Stimulated activated memory B cell treated with anti-CD40 and anti-IgM and Interleukin-4, amounts not matched to agents 10 μg/mL and 1 μg/mL and 100 μg/mL, for 72 hours (primary cell): ENCODE measurements around the gene SOX12.

Source experiments
- ATAC-seq: fragments of 150-1000 bp; cut with Tn5 transposase; 2 replicates; pipeline ENCODE4 v1.10.0; 2021
- H3K27ac Mint-ChIP-seq: one replicate; pipeline ENCODE4 v1.8.0; 2022; ENCODE audit warnings: mild to moderate bottlenecking, mixed read lengths
- H3K27me3 Mint-ChIP-seq: one replicate; pipeline ENCODE4 v1.8.0; 2022; ENCODE audit warnings: mixed read lengths
- H3K36me3 Mint-ChIP-seq: one replicate; pipeline ENCODE4 v1.8.0; 2022; ENCODE audit warnings: mixed read lengths
- H3K4me1 Mint-ChIP-seq: one replicate; pipeline ENCODE4 v1.8.0; 2022; ENCODE audit warnings: mixed read lengths
- H3K4me3 Mint-ChIP-seq: one replicate; pipeline ENCODE4 v1.8.0; 2022; ENCODE audit warnings: mild to moderate bottlenecking, moderate library complexity, mixed read lengths
- H3K9me3 Mint-ChIP-seq: one replicate; pipeline ENCODE4 v1.8.0; 2022; ENCODE audit warnings: mixed read lengths

Gene SOX12

DNA sequence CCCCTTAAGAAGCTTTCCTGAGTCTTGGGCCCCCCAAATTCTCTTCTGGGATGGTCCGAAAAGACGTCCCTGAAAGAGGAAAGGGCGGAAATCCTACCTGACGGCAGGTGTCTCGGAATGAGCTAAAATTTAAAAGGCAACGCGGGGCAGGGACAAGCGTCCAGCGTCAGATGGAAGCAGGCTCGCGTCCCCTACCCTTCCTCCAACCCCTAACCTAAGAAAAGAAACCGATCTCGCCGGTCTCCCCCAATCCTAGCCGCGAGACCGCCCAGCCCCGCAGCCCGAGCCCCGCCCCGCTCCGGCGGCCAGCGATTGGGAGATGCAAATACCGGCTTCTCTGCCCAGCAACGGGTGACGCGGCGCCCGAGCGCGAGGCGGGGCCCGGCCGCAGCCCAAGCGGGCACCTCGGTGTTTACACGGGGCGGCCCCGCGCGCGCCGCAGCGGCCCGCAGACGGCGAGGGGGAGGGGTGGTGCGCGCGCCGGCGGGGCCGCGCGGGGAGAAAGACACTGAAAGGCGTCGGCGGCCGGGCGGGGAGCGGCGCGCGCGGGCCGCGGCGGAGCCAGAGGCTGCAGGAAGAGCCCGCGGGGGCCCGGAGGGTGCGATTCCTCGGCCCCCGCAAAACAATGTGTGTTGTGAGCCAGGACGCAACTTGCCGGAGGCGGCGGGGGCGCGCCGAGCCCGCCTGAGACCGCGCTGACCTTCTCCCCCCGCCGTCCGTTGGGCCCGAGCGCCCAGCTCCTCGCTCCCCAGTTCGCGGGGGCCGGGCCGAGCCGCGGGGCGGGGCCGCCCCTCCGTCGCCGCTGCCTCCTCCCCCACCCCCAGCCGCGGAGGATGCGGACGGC, at the start of gene SOX12:
Gene SOX12 (plus strand): TSS at position 508 of the 844 bp plus-strand sequence. CDS start 373 bp downstream, outside the sequence.
- peak; percentile 86 for ATAC-seq
- no peaks in the 10 kb centered on the region for H3K27me3 Mint-ChIP-seq
- H3K4me1 Mint-ChIP-seq, result peaks cover 48% of the 10 kb centered on the region
- H3K36me3 Mint-ChIP-seq, result peaks cover 10% of the 10 kb centered on the region
- no peaks in the 10 kb centered on the region for H3K9me3 Mint-ChIP-seq
- peak within 1 kb of the TSS; percentile 93 for H3K4me3 Mint-ChIP-seq
- H3K27ac Mint-ChIP-seq, result peak within 1 kb of the TSS; percentile 85

DNA sequence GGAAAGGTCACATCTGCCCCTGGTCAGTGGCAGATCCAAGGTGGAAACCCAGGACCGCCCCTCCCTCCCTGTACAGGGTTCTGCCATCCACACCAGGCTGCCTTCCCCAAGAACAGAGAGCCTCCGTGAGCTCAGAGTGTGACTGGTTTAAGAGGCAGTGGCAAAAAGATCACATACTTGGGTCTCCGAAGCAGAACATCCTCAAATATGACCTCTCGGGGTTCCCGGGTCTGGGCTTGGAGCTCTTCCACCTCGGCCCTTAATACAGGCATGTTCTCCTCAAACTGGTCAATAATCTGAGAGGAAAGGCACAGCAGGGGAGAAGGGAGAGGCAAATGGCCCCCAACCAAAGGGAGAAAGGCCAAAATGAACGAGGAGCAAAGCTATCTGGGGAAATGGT, 49.6 kb upstream of the SOX12 start:
- H3K36me3 Mint-ChIP-seq, result peaks cover 18% of the 10 kb centered on the region
- H3K27ac Mint-ChIP-seq, result no peak overlapping the region
- no peaks in the 10 kb centered on the region for H3K27me3 Mint-ChIP-seq
- H3K4me3 Mint-ChIP-seq, result no peak overlapping the region
- H3K4me1 Mint-ChIP-seq, result peaks cover 5% of the 10 kb centered on the region
- peaks cover 2% of the 10 kb centered on the region for H3K9me3 Mint-ChIP-seq
- no peak for ATAC-seq

GRCh38 chr20:276620-277495, 48.5 kb upstream of the SOX12 start:
- H3K4me1 Mint-ChIP-seq, result peaks cover 5% of the 10 kb centered on the region
- H3K4me3 Mint-ChIP-seq, result no peak overlapping the region
- no peak for ATAC-seq
- no peaks in the 10 kb centered on the region for H3K27me3 Mint-ChIP-seq
- H3K27ac Mint-ChIP-seq, result no peak overlapping the region
- peaks cover 18% of the 10 kb centered on the region for H3K36me3 Mint-ChIP-seq
- peaks cover 2% of the 10 kb centered on the region for H3K9me3 Mint-ChIP-seq

DNA sequence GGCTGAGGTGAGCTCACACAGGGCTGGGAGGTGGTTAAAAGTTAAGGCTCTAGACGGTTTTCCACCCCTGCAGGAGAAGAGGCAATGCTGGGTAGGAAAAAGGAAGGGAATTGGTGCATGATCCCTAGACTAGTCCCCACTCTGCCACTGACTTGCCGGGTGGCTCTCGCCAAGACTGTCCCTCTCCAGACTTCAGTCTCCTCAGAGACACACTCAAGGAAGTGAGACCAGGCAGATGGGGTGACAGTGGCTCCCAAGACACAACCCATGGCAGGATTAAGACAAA, 47.9 kb upstream of the SOX12 start:
- no peak overlapping the region for H3K27ac Mint-ChIP-seq
- H3K4me3 Mint-ChIP-seq, result no peak overlapping the region
- no peaks in the 10 kb centered on the region for H3K27me3 Mint-ChIP-seq
- H3K9me3 Mint-ChIP-seq, result peaks cover 2% of the 10 kb centered on the region
- peaks cover 5% of the 10 kb centered on the region for H3K4me1 Mint-ChIP-seq
- no peak for ATAC-seq
- H3K36me3 Mint-ChIP-seq, result peaks cover 18% of the 10 kb centered on the region

GRCh38 chr20:278181-278580, 47.2 kb upstream of the SOX12 start:
- Mint-ChIP-seq H3K9me3 (peaks cover 2% of the 10 kb centered on the region), H3K27ac (no peak overlapping the region), H3K27me3 (no peaks in the 10 kb centered on the region), H3K36me3 (peaks cover 18% of the 10 kb centered on the region), H3K4me1 (peaks cover 5% of the 10 kb centered on the region), H3K4me3 (no peak overlapping the region)
- no peak for ATAC-seq

DNA sequence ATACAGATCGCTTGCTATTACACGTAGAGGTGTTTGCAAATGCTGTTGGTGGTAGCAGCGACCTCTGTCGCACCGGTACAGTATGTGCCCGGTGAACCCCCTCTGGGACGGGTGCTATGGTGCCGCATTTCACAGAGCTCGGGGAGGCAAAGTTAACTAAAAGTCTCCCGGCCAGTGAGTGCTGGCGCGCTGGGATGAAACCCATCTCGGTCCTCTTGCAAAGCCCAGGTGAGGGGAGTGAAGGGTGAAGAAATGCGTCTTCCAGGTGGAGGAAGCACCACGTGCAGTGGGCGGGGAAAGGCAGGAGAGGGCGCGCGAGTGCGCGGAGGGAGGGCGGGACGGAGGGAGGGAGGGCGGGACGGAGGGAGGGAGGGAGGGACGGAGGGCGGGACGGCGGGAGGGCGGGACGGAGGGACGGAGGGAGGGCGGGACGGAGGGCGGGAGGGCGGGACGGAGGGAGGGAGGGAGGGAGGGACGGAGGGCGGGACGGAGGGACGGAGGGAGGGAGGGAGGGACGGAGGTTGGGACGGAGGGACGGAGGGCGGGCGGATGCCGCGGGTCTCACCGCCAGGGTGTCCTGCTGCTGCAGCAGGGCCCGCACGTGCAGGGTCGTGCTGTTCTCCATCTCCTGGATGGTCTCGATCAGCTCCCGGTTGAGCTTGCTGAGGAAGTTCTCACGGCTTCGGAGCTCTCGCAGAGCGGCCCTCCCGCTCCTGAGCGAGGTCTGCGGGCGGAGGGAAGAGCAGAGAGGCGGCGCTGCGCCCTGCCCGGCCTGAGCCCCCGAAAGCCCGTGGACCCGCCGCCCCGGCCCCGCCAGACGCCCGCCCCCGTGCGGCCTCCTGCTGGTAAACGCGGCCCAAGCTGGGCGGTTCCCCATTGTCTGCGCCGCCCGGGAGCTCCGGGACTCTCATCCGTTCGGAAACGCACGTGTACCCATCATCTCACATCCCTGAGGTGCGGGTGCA, 46.5 kb upstream of the SOX12 start:
- peak overlapping the region; percentile 58 for H3K4me3 Mint-ChIP-seq
- H3K27me3 Mint-ChIP-seq, result no peaks in the 10 kb centered on the region
- peaks cover 5% of the 10 kb centered on the region for H3K4me1 Mint-ChIP-seq
- peak; percentile 60 for ATAC-seq
- peaks cover 22% of the 10 kb centered on the region for H3K36me3 Mint-ChIP-seq
- H3K9me3 Mint-ChIP-seq, result peaks cover 2% of the 10 kb centered on the region
- no peak overlapping the region for H3K27ac Mint-ChIP-seq

DNA sequence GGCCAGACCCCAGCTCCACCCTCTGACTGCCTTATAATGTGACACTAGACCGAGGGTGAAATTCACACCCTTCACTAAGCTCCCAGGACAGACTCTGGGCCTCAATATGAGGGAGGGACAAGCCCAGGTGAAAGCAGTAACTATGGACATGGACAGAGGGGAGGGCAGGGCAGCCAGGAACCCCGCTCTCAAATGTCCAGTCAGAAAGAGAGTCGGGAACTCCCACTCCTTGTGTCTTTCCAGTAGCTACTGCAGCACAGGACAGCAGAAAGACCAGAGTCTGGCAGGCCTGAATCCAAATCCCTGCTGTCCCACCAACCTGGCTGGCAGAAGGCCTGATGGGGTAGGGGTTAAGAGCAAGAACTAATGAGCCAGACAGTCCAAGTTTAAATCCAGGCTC, 41.2 kb upstream of the SOX12 start:
- Mint-ChIP-seq H3K27ac (no peak overlapping the region), H3K36me3 (peaks cover 6% of the 10 kb centered on the region), H3K4me3 (no peak overlapping the region), H3K4me1 (peaks cover 4% of the 10 kb centered on the region), H3K27me3 (no peaks in the 10 kb centered on the region), H3K9me3 (no peaks in the 10 kb centered on the region)
- no peak for ATAC-seq

DNA sequence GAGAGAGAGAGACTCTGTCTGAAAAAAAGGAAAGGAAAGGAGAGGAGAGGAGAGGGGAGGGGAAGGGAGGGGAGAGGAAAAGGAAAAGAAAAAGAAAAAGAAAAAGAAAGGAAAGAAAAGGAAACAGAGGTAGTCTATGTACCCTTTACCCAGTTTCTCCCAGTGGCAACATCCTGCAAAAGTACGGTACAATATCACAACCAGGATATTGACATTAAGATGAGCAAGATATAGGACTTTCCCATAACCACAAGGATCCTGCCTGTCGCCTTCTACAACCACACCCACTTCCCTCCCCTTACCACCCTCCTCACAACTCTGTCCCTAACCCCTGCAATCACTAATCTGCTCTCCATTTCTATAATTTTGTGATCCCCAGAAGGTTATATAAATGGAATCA, 38.8 kb upstream of the SOX12 start:
- Mint-ChIP-seq H3K4me1 (peaks cover 14% of the 10 kb centered on the region), H3K9me3 (no peaks in the 10 kb centered on the region), H3K27me3 (no peaks in the 10 kb centered on the region), H3K36me3 (peaks cover 6% of the 10 kb centered on the region), H3K27ac (no peak overlapping the region), H3K4me3 (no peak overlapping the region)
- ATAC-seq, result no peak

- H3K4me3 Mint-ChIP-seq, result no peak overlapping the region
- no peaks in the 10 kb centered on the region for H3K36me3 Mint-ChIP-seq
- no peak for ATAC-seq
- H3K27ac Mint-ChIP-seq, result no peak overlapping the region
- peaks cover 14% of the 10 kb centered on the region for H3K4me1 Mint-ChIP-seq
- no peaks in the 10 kb centered on the region for H3K27me3 Mint-ChIP-seq
- H3K9me3 Mint-ChIP-seq, result no peaks in the 10 kb centered on the region
These were observed 36.2 kb upstream of the SOX12 start for GRCh38 chr20:288956-289692.

DNA sequence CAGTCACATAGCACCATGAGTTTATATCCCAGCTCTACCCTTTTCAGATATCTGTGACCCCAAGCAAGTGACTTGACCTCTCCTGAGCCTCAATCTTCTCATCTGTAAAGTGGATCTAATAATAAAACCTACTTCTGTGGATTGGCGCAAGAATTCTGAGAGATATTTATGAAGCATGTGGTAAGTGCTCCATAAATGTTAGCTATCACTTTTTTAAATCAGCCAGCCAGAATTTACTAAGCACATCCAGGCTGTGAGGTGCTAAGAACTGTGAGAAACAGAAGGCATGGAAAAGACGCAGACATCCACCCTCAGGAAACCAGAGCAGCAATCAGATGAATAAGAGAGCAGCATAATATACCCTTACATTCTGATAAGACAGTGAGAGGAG, 35.7 kb upstream of the SOX12 start:
- no peaks in the 10 kb centered on the region for H3K9me3 Mint-ChIP-seq
- H3K27ac Mint-ChIP-seq, result no peak overlapping the region
- H3K4me1 Mint-ChIP-seq, result peaks cover 14% of the 10 kb centered on the region
- H3K27me3 Mint-ChIP-seq, result no peaks in the 10 kb centered on the region
- H3K4me3 Mint-ChIP-seq, result no peak overlapping the region
- no peaks in the 10 kb centered on the region for H3K36me3 Mint-ChIP-seq
- no peak for ATAC-seq

- H3K9me3 Mint-ChIP-seq, result no peaks in the 10 kb centered on the region
- H3K27me3 Mint-ChIP-seq, result no peaks in the 10 kb centered on the region
These were observed 35.1 kb upstream of the SOX12 start, which contains the start of gene C20orf96 for GRCh38 chr20:290084-290831. Gene C20orf96, minus strand, starts transcription at chr20:290750. Its CDS starts 140 bp downstream, at chr20:290610.

DNA sequence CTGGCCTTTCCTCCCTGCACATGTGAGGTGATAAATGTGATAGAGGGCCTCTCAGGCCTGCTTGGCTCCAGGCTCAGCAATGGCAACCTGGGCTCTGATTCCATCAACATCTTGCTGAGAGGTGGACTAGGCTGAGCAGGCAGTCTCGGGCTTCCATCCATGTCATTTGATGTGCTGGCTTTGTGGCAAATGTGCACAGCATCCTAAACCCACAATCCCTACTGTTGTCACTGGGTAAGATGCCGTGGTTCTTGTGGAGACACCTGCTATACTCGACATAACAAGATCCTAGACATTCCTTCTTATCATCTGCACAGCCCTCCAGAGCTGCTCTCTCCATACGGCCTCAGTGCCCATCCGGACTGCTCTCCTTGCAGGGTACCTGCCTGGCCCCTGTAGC, 30.8 kb upstream of the SOX12 start:
- no peak for ATAC-seq
- Mint-ChIP-seq H3K4me3 (no peak overlapping the region), H3K4me1 (peaks cover 34% of the 10 kb centered on the region), H3K9me3 (no peaks in the 10 kb centered on the region), H3K27me3 (no peaks in the 10 kb centered on the region), H3K27ac (no peak overlapping the region), H3K36me3 (peaks cover 22% of the 10 kb centered on the region)

More at GRCh38 chr20:290084-290831, 35.1 kb upstream of the SOX12 start, which contains the start of gene C20orf96:
- Mint-ChIP-seq H3K4me3 (no peak within 1 kb of the TSS), H3K36me3 (no peaks in the 10 kb centered on the region), H3K4me1 (peaks cover 14% of the 10 kb centered on the region), H3K27ac (no peak within 1 kb of the TSS)
- peak; percentile 99 for ATAC-seq

DNA sequence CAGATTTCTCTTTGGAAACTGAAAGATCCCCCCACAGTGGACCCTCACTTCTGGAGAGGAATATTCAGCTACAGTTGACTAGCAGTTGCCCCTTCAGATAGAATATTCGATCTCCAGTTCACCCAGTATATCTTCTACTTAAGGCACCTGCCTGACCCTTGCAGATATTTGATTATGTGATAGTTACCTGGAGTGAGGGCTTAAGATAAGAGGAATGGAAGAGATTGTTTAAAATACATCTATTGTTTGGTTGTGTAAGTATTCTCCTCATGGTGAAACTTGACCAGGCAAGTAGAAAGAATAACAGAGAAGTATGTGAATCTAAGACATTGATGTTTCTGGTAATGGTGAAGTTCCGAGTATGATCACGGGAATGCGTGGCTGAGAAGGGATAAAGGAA, 29.5 kb upstream of the SOX12 start:
- no peaks in the 10 kb centered on the region for H3K9me3 Mint-ChIP-seq
- no peak for ATAC-seq
- H3K36me3 Mint-ChIP-seq, result peaks cover 29% of the 10 kb centered on the region
- H3K4me3 Mint-ChIP-seq, result peak overlapping the region; percentile 94
- peak overlapping the region; percentile 97 for H3K27ac Mint-ChIP-seq
- H3K4me1 Mint-ChIP-seq, result peaks cover 37% of the 10 kb centered on the region
- H3K27me3 Mint-ChIP-seq, result no peaks in the 10 kb centered on the region
